ENCODE data around the gene F5. TPM values are rescaled to one million over a fixed set of nuclear protein-coding genes. Genes with fewer than 3 reads are reported as not detected.

Gene F5
- total and polyA plus RNA-seq, 2 of the 13 experiments (the other 11 are each of a cell fraction or from before 2014, with no cell fraction given) = 38.3 to 64.0 TPM

- TF ChIP-seq HOMEZ (CRISPR knock-in tag; IDR thresholded peaks at IDR 0.05; ENCODE audit: low read depth) (peak; percentile 49; the same call in 1 of the 2 replicates), XRCC5 (optimal IDR thresholded peaks at IDR 0.05; ENCODE audit: low read length) (no peak), MIXL1 (CRISPR knock-in tag; IDR thresholded peaks at IDR 0.05) (0 out of 2 replicates have a peak, but pooled peaks have one; percentile 11), SIN3A (IDR thresholded peaks at IDR 0.05; ENCODE audit: borderline replicate concordance, low read depth, low read length) (0 out of 2 replicates have a peak, but pooled peaks have one; percentile 64), SMAD9 (CRISPR knock-in tag; IDR thresholded peaks at IDR 0.05) (no peak), ZNF749 (CRISPR knock-in tag; IDR thresholded peaks at IDR 0.05; ENCODE audit: borderline replicate concordance) (no peak), ATF6 (CRISPR knock-in tag; conservative IDR thresholded peaks at IDR 0.05) (no peak), ZNF782 (CRISPR knock-in tag; IDR thresholded peaks at IDR 0.05; ENCODE audit: borderline replicate concordance) (no peak), ZNF567 (CRISPR knock-in tag; IDR thresholded peaks at IDR 0.05; ENCODE audit: borderline replicate concordance) (no peak), RNF2 (conservative IDR thresholded peaks at IDR 0.05; ENCODE audit: low read depth) (no peak), ZNF589 (CRISPR knock-in tag; conservative IDR thresholded peaks at IDR 0.05) (no peak), ZNF709 (CRISPR knock-in tag; IDR thresholded peaks at IDR 0.05) (no peak), MXD4 (CRISPR knock-in tag; IDR thresholded peaks at IDR 0.05) (peak; percentile 52; the same call in 1 of the 2 replicates), ZNF138 (CRISPR knock-in tag; IDR thresholded peaks at IDR 0.05; ENCODE audit: low read depth) (no peak), MNT (IDR thresholded peaks at IDR 0.05) (peak; percentile 90), PHF21A (CRISPR knock-in tag; IDR thresholded peaks at IDR 0.05) (peak; percentile 57), GATAD2A (CRISPR knock-in tag; IDR thresholded peaks at IDR 0.05) (peak; percentile 24; the same call in 1 of the 2 replicates), ZFP36L1 (CRISPR knock-in tag; IDR thresholded peaks at IDR 0.05) (peak; percentile 52; the same call in 1 of the 2 replicates), SIX1 (CRISPR knock-in tag; IDR thresholded peaks at IDR 0.05; ENCODE audit: borderline replicate concordance) (peak; percentile 90; the same call in 1 of the 2 replicates), ZMYM4 (CRISPR knock-in tag; IDR thresholded peaks at IDR 0.05) (peak; percentile 58; the same call in 1 of the 2 replicates), ARID4A (CRISPR knock-in tag; IDR thresholded peaks at IDR 0.05; ENCODE audit: borderline replicate concordance) (peak; percentile 71)
Observed at GRCh38 chr1:169483500-169483966, 102.7 kb downstream of the F5 start (continued).

All from HepG2 (cell line).